CD4-positive, alpha-beta T cell treated with Interleukin-1 beta for 1 hour (primary cell): Measurements from ENCODE around the gene SRP54.
"Not testable (repeated sequence)": the region's sequence is repeated elsewhere in the genome, so short reads cannot be mapped to it uniquely, and the experiment has no call there.

Experiments used
- DNase-seq, 2 donors: peaks; one replicate each; pipeline ENCODE4 v3.0.0-alpha.2; 2020 to 2022

The SRP54 gene

DNA sequence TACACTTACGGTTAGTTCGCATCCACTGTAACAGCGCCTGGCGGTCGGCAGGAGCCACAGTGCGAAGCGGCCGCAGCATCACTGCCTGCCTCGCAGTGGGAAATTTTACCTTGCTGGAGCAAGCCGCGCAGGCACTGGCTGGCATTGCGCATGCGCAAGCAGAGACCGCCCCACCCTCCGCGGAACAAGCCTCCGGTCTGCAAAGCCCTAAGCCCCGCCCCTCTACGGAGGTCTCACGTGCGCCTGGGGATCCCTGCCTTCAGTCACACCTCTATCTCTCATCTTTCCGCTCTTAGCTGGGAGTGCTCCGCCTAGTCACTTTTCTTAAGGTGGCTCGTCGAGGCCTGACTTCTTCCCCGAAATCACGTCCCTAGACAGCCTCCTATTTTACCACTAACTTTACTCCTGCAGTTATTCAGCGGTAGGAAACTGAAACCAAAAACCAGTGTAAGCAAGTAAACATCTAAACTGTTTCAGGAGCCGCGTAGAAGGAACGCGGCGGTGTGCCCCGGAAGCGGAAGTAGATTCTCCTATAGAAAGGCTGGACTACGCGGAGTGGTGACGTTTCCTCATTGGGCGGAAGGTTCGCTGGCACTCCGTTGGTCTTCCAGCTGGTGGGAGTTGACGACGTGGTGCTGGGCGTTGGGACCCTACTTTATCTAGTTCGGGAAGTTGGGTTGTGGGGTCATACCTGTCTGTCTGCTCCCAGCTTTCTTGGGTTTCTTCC lies at the start of gene SRP54:
Gene SRP54, plus strand, starts transcription at position 572 of the 727 bp plus-strand sequence. CDS start 13,718 bp downstream, outside the sequence.
- DNase-seq, result peak; percentile 100

GRCh38 chr14:34933301-34933700 lies 49.5 kb upstream of the SRP54 start:
- DNase-seq, result no peak

DNA sequence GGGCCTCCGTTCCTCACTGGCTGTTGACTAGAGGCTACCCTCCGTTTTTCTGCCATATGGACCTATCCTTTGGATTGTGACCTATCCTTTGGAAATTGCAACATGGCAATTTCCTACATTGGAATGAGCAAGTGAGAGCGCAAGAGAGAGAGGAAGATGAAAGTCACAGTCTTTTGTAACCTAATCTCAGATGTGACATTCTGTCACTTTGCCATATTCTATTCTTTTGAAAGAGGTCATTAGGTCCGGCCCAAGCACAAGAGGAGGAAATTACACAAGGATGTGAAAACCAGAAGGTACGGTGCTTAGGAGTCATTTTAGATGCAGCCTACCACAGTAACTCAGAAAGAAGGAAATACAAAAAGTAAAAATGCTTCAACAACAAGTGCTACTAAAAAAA lies 47.3 kb upstream of the SRP54 start:
- no peak for DNase-seq

GRCh38 chr14:34937442-34937841 lies 45.4 kb upstream of the SRP54 start:
- DNase-seq, result no peak

DNA sequence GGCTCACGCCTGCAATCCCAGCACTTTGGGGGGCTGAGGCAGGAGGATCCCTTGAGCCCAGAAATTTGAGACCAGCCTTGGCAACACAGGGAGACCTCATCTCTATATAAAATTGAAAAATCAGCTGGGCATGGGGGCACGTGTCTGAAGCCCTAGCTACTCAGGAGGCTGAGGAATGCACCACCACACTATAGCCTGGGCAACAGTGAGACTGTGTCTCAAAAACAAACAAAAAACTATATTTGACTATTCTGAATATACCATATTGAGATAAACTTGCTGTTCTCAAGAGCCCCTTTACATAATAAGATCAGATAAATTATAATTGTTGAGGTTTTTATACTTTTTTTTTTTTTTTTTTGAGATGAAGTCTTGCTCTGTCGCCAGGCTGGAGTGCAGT lies 44.9 kb upstream of the SRP54 start:
- DNase-seq, result no peak

DNA sequence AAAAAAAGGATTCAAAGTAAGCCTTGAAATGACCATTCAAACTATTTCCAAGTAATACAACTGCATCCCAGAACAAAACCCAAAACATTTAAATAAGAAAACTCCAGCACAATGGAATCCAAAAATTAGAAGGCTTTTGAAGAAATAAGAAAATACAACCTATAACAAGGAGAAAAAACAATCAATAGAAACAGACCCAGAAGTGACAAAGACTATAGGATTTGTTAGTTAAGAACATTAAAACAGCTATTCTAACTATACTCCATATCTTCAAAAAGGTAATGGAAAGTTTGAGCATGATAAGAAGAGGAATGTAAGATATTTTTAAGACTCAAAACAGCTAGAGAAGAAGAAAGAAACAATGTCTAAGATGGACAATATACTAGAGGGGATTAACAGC lies 39.3 kb upstream of the SRP54 start:
- DNase-seq, result no peak

DNA sequence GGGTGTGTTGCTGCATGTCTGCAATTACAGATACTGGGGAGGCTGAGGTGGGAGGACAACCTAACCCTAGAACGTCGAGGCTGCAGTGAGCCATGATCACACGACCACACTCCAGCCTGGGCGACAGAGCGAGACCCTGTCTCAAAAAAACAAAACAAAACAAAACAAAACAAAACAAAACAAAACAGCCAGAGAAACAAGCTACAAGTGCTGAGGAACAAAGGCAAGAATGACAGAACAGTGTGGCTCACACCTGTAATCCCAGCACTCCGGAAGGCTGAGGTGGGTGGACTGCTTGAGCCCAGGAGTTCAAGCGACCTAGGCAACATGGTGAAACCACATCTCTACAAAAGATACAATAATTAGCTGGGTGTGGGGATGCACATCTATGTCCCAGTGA lies 38.0 kb upstream of the SRP54 start:
- DNase-seq, result no peak

GRCh38 chr14:34946699-34947098 lies 36.1 kb upstream of the SRP54 start:
- DNase-seq, result no peak

DNA sequence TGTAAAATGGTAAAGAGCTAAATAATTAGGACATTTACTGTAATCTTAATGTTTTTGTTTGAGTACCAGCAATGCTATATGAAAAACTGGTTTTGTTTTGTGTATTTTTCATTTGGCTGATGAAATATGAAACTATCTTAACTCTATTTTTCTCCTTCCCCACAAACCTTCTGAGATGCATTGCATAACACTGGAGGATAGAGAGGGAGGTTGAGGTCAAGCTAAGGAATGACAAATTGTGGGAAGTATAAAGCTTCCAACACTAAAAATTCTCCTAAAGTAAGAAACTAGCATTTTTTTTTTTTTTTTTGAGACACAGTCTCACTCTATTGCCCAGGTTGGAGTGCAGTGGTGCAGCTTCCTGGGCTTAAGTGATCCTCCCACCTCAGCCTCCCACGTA lies 31.5 kb upstream of the SRP54 start:
- DNase-seq, result no peak

DNA sequence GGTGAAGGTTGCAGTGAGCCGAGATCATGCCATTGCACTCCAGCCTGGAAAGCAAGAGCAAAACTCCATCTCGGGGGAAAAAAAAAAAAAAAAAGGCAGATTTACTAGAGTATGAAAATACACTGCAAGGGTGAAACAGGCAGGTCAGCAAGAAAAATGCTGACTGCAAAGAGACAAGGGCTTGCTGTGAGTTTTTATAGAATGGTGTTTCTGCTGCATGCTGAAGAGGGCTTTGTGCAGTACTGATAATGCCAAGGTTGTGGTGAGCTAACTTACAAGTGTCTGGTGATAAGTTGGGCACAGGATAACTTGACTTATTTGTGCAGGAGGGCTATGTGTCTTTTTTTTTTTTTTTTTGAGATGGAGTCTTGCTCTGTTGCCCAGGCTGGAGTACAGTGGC lies 25.9 kb upstream of the SRP54 start:
- no peak for DNase-seq

DNA sequence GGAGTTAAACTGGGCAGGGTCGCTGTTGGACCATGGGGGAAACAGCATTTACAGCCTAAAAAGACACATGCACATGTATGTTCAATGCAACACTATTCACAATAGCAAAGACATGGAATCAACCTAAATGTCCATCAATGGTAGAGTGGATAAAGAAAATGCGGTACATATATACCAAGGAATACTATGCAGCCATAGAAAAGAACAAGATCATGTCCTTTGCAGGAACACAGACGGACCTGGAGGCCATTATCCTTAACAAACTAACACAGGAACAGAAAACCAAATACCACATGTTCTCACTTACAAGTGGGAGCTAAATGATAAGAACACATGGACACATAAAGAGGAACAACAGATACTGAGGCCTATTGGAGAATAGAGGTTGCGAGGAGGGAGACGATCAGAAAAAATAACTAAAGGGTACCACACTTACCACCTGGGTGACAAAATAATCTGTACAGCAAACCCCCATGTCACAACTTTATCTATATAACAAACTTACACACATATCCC lies 25.0 kb upstream of the SRP54 start:
- DNase-seq, result no peak

DNA sequence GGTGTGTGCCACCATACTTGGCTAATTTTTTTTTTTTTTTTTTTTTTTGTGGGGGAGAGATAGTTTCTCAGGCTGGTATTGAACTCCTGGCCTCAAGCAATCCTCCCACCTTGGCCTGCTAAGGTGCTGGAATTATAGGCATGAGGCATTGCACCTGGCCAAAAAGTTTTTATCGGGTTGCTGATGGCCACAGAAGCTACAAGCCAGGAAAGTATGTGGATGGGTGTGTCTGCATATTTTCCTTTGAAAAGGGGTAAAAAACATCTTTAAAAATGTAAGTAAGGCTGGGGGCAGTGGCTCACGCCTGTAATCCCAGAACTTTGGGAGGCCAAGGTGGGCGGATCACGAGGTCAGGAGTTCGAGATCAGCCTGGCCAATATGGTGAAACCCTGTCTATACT lies 20.7 kb upstream of the SRP54 start:
- DNase-seq, result not testable (repeated sequence)

- DNase-seq, result no peak
Measured at GRCh38 chr14:34964977-34965764, 17.6 kb upstream of the SRP54 start.

DNA sequence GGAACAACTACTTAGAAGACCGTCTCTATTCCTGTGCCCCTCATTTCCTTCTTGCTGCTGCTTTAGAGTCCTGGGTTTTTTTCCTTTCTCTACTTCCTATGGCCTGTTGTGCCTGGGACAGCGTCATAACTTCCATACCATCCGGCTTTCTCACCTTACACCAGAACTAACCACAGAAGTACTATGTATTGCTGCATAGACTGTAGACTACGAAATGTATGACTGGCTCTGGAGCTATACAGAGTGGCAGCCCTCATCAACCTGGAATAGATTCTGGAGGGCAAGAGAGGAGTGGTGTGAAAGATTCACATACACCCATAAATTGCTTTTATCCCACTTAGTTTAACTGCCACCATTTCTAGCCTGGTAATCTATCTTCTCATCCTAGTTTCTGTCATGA lies 16.9 kb upstream of the SRP54 start:
- no peak for DNase-seq

DNA sequence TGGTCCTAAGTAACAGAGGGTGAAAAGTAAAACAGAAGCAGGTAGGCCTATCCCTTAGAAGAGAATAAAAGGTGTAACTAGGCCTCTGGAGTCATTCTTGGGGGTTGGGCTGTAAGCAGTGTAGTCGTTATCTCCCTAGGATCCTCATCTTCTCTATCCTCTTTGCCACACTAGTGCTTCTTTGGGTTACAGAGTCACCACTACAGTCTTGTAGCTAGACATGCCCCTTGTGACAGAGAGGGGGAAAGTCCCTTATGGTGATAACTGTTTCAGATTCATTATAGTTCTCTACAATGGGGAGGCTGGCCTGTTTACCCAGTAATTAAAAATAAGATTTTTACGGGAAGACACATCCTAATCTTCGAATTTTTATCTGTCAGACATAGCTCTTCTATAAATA lies 16.4 kb upstream of the SRP54 start:
- DNase-seq, result no peak

GRCh38 chr14:34970665-34971064 lies 12.1 kb upstream of the SRP54 start:
- no peak for DNase-seq

GRCh38 chr14:34971381-34971780 lies 11.4 kb upstream of the SRP54 start:
- no peak for DNase-seq

DNA sequence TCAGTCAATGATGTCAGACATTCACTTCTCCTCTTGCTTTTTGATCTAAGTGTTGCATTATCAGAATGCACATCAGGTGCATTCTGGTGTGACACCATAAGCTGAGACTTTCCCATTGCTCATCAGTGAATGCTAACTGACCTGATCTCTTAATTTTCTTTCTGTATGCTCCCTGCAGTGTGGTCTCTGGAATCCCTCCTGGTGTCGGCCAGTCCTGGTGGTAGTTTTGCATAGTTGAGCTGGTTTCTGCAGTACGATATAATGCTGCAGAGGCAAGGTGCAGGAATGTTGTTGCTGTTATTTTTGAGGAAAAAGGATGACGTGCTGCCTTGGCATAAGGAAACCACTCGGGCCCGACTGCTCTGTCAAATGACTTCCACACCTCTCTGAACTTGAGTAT lies 11.0 kb upstream of the SRP54 start:
- no peak for DNase-seq

GRCh38 chr14:34978444-34978843 lies 4.3 kb upstream of the SRP54 start:
- DNase-seq, result no peak

DNA sequence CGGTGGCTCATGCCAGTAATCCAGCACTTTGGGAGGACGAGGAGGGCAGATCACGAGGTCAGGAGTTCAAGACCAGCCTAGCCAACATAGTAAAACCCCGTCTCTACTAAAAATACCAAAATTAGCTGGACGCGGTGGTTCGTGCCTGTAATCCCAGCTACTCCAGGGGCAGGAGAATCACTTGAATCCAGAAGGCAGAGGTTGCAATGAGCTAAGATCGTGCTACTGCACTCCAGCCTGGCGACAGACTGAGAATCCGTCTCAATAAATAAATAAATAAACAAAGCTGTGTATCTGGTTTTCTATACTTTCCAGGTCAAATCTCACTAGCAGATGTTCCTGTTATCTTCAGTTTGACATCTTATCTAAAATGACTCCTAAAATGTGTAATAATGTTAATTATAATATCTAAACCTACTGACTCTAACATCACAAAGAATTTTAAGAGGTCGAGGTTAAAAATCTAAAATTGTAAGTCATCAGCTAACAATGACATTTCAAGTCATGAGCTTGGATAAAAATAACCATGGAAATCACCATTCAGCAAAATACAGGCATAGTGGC lies 2.4 kb upstream of the SRP54 start:
- DNase-seq, result no peak

- peak; percentile 22 to 49 for DNase-seq
Measured at GRCh38 chr14:34981743-34982420, 910 bp upstream of the SRP54 start.

DNA sequence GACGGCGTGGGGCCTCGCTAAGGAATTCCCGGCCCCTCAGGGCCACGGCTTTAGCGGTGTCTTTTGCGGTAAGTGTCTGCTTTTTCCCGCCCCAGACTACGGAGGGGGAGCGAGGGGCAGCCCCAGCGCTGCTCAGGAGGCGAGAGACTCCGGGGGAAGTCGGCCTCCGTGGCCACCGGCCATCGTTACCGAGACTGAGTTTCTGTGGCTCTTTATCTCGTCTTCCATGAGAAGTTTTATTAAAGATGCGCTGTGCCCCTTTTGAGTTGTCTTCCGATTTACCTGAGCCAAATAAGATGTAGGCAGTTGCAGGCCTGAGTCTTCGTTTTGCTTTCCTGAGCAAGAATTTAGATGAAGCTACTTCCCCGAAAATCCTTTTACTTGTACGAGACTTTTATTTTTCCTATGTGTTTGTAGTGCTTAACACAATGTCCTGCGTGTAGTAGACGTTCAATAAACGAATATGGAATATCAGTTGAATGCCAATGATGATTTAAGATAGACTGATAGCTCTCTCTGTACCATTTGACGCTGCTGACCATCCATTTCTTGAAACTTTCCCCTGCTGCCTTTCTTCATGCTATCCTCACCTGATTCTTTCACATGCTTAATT lies 462 bp downstream of the SRP54 start:
- no peak for DNase-seq

DNA sequence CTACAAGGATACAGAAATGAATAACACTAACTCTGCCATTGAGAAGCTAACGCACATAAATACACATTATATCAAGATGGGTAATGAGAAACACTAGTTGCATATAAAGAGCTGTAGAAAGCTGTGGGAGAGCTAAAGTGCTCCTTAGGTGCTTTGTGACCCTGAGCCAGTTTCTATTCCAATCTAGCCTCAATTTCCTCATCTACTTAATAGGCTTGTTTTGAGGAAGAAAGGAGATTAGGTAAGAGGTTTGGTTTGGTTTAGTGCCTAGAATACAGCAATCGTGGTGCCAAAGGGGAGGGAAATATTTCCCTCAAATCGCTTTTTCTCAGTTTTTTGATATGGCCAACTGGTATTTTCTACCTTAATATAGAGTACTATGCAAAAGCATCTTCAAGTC lies 994 bp downstream of the SRP54 start:
- DNase-seq, result no peak
